Activated CD4-positive, alpha-beta T cell treated with anti-CD3 and anti-CD28 coated beads, Interleukin-2, amount 10 ng/mL, durations not matched to agents 24 days and 14 days (primary cell): ENCODE data around the gene UBXN2A. TPM values are rescaled to one million over a fixed set of nuclear protein-coding genes. Genes with fewer than 3 reads are reported as not detected.

Experiments
- DNase-seq: peaks from one replicate; pipeline ENCODE4 v3.0.0; 2022
- H3K27ac Mint-ChIP-seq: one replicate; pipeline ENCODE4 v1.8.0; 2022; ENCODE audit warnings: mild to moderate bottlenecking, mixed read lengths
- H3K27me3 Mint-ChIP-seq: one replicate; pipeline ENCODE4 v1.8.0; 2022; ENCODE audit warnings: mixed read lengths
- H3K36me3 Mint-ChIP-seq: one replicate; pipeline ENCODE4 v1.8.0; 2022; ENCODE audit warnings: low read depth, mild to moderate bottlenecking, mixed read lengths
- H3K4me1 Mint-ChIP-seq: one replicate; pipeline ENCODE4 v1.8.0; 2021; ENCODE audit warnings: mixed read lengths
- H3K4me3 Mint-ChIP-seq: one replicate; pipeline ENCODE4 v1.8.0; 2022; ENCODE audit warnings: mild to moderate bottlenecking, moderate library complexity, mixed read lengths
- H3K9me3 Mint-ChIP-seq: one replicate; pipeline ENCODE4 v1.8.0; 2021; ENCODE audit warnings: mixed read lengths
- intact Hi-C: fragments of 100-400 bp; cut with micrococcal nuclease; formaldehyde crosslinking; loops from one replicate; pipeline ENCODE4 v1.15.1; 2023
- total RNA-seq: library from RNA; stranded (reverse); gene quantifications from 2 replicates; pipeline ENCODE4 v1.2.3, GENCODE V29; 2022

UBXN2A gene, protein sequence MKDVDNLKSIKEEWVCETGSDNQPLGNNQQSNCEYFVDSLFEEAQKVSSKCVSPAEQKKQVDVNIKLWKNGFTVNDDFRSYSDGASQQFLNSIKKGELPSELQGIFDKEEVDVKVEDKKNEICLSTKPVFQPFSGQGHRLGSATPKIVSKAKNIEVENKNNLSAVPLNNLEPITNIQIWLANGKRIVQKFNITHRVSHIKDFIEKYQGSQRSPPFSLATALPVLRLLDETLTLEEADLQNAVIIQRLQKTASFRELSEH
- total RNA-seq: 11.5 and 13.1 TPM in 2 replicates

DNA sequence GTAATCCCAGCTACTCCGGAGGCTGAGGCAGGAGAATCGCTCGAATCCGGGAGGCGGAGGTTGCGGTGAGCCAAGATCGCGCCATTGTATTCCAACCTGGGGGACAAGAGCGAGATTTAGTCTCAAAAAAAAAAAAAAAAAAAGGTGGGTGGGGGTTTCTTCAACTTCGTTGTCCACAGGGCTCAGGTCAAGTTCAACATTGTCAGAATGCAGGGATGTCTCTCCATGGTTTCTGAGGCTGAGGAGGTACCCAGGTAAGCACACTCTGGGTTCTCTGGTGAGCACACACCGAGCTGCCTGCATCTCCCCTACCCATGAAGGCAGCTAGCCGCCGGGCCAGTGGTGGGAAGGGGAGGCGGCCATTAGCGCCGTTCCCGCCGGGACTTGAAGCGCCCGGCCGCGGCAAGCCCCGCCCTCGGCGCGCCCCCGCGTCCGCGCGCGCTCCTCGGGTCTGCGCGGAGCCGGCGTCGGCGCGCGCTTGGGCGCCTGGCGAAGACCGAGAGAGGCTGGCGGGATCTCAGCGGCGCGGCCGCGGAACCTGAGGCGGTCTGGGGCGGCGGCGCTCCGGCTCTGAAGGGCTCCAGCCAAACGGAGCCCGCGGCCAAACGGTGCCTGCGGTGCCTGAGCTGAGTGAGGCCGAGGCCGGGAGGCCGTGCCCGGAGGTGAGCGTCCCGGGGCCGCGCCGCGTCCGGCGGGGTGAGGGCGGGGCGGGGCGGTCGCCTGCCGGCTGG lies at the start of gene UBXN2A:
Gene UBXN2A (plus strand): TSS at position 477 of the 731 bp plus-strand sequence. CDS start 17,852 bp downstream, outside the sequence.
- peak within 1 kb of the TSS; percentile 88 for H3K27ac Mint-ChIP-seq
- no peaks in the 10 kb centered on the region for H3K9me3 Mint-ChIP-seq
- H3K4me3 Mint-ChIP-seq: peak within 1 kb of the TSS; percentile 89
- H3K27me3 Mint-ChIP-seq: peaks cover 14% of the 10 kb centered on the region
- peaks cover 20% of the 10 kb centered on the region for H3K4me1 Mint-ChIP-seq
- intact Hi-C loops: loop anchor here (1.0 to 2.0 kb wide), 4 partner anchors 13 to 145 kb away; partner anchors contain the start of genes ATAD2B, SF3B6, TP53I3 and WDCP
- peak; percentile 95 for DNase-seq
- H3K36me3 Mint-ChIP-seq: peaks cover 8% of the 10 kb centered on the region

DNA sequence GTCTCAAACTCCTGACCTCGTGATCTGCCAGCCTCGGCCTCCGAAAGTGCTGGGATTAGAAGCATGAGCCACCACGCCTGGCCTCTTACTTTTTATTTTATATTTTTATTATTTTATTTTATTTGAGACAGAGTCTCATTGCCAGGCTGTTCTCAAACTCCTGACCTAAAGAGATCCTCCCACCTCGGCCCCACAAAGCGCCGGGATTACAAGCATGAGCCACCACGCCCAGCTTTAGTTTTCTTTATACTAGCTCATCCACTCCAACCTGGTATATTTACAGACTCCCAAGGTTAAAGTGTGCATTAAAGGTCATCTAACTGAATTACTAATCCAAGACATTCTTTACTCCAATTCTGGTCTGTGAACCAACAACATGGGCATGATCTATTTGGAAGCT lies 40.1 kb upstream of the UBXN2A start:
- intact Hi-C loops: no loop called here
- Mint-ChIP-seq H3K27me3 (no peaks in the 10 kb centered on the region), H3K27ac (no peak overlapping the region), H3K9me3 (no peaks in the 10 kb centered on the region), H3K4me1 (peaks cover 4% of the 10 kb centered on the region), H3K36me3 (peaks cover 2% of the 10 kb centered on the region), H3K4me3 (no peak overlapping the region)
- no peak for DNase-seq

DNA sequence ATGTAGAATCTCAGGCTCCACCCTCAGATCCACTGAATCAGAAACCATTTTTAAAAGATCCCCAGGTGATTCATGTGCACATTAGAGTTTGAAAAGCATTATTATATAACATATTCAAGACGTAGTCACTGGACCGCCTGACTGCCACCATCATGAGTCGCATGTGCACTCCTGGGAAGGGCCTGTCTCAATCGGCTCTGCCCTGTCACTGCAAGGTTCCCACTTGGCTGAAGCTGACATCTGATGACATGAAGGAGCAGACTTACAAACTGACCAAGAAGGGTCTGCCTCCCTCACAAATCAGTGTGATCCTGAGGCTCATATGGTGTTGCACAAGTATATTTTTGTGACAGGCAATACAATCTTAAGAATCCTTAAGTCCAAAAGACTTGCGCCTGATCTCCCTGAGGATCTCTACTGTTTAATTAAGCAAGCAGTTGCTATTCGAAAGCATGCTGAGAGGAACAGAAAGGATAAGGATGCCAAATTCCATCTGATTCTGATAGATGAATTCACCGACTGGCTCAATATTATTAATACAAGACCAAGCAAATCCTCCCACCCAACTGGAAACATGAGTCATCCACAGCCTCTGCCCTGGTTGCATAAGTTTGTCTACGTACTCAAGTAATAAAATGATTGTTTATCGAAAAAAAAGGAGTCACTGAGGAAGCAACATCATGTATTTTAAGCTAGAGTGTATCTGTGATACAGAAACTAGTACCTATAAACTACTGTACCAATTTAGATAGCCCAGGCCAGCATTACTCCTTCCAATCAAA lies 39.5 kb upstream of the UBXN2A start:
- Mint-ChIP-seq H3K4me3 (no peak overlapping the region), H3K4me1 (peaks cover 4% of the 10 kb centered on the region), H3K27me3 (no peaks in the 10 kb centered on the region), H3K9me3 (no peaks in the 10 kb centered on the region), H3K27ac (no peak overlapping the region), H3K36me3 (peaks cover under 1% of the 10 kb centered on the region)
- DNase-seq: no peak
- intact Hi-C loops: no loop called here

DNA sequence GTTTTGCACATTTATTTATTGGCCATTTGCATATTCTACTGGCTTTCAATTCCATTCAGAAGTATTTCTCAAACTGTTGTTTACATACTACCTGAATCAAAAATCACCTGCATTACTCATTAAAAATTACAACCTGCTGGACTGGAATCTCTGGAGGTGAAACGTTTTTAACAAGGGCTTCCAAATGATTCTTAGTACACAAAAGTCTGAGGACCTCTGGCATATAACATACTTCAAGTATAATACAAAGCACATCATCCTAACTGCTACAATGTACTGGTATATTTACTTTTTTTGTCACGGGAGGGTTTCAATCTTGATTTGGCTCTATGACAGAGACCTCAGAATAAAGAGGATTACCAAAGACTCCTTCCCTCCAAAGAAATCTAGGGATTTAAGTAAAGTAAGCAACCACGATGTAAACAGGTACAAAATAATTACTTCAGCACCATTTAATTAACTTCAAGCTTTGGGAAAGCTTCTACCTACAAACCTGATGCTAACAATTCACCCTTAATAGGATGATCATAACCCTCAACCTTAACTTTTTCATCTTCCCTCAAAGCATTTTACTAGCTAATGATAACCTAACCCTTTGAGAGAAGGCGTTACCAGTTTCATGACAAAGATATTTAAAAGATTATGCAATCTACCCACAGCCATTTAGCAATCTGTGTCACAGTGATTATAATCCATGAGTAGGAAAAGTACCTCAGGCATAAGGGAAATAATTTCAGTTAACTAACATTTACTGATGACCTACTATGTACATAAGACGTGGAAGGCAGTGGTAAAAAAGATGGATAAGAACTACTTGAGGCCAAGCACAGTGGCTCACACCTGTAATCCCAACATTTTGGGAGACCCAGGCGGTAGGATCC lies 38.1 kb upstream of the UBXN2A start:
- Mint-ChIP-seq H3K9me3 (no peaks in the 10 kb centered on the region), H3K4me3 (no peak overlapping the region), H3K4me1 (no peaks in the 10 kb centered on the region), H3K36me3 (no peaks in the 10 kb centered on the region), H3K27me3 (no peaks in the 10 kb centered on the region), H3K27ac (no peak overlapping the region)
- DNase-seq: no peak
- intact Hi-C loops: no loop called here

DNA sequence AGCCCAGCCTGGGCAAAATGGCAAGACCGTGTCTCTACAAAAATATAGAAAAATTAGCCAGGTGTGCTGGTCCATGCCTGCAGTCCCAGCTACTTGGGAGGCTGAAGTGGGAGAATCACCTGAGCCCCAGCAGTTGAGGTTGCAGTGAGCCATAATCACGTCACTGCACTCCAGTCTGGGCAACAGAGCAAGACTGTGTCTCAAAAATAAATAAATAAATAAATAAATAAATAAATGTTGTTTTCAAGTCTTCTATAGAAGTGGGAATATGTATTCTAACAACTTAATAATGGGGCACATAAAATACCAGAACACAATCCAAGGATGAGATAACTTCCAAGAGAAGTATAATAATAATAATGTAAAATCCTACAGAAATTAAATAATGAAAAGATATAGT lies 37.2 kb upstream of the UBXN2A start:
- Mint-ChIP-seq H3K4me1 (no peaks in the 10 kb centered on the region), H3K4me3 (no peak overlapping the region), H3K27me3 (no peaks in the 10 kb centered on the region), H3K27ac (no peak overlapping the region), H3K36me3 (no peaks in the 10 kb centered on the region), H3K9me3 (no peaks in the 10 kb centered on the region)
- intact Hi-C loops: no loop called here
- DNase-seq: no peak

DNA sequence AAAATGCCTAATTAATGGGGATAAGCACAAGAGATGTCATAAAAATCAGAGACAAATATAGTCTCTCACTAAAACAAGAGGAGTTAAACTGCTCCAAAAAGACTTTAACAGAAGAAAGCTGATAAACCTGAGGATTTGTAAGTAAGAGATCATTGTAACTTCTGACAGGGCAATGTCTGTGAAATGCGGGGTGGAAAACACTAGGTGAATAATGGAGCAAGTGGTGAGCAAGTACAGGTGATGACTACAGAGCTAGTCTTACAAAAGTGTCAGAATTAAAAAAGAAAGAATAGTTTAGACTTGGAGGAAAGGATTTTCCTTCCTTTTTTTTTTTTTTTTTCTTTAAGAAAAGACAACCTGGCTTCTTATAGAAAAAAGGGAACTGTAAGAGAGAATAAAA lies 36.0 kb upstream of the UBXN2A start:
- no peaks in the 10 kb centered on the region for H3K36me3 Mint-ChIP-seq
- H3K4me1 Mint-ChIP-seq: no peaks in the 10 kb centered on the region
- no peak overlapping the region for H3K27ac Mint-ChIP-seq
- DNase-seq: no peak
- intact Hi-C loops: no loop called here
- H3K27me3 Mint-ChIP-seq: no peaks in the 10 kb centered on the region
- H3K4me3 Mint-ChIP-seq: no peak overlapping the region
- no peaks in the 10 kb centered on the region for H3K9me3 Mint-ChIP-seq

DNA sequence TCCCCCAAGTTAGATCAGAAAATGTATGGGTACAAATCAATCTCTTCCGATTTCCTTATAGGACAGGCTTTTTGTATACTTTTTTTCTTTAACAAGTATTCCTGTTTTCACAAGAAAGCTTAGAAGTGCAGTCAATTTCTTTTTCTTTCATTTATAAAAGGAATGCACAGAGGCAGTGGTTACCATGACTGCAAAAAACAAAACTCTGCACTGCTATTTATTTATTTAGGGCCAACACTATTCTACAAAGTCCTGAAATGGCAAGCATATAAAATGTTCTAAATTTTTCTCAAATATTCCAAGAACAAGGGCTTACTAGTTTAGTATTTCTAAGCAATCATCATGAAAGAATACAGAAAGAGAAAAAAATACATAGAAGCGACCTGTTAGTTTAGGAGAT lies 35.6 kb upstream of the UBXN2A start:
- no peak overlapping the region for H3K27ac Mint-ChIP-seq
- no peak overlapping the region for H3K4me3 Mint-ChIP-seq
- H3K27me3 Mint-ChIP-seq: no peaks in the 10 kb centered on the region
- no peak for DNase-seq
- intact Hi-C loops: no loop called here
- H3K36me3 Mint-ChIP-seq: peaks cover 1% of the 10 kb centered on the region
- H3K9me3 Mint-ChIP-seq: no peaks in the 10 kb centered on the region
- H3K4me1 Mint-ChIP-seq: no peaks in the 10 kb centered on the region

DNA sequence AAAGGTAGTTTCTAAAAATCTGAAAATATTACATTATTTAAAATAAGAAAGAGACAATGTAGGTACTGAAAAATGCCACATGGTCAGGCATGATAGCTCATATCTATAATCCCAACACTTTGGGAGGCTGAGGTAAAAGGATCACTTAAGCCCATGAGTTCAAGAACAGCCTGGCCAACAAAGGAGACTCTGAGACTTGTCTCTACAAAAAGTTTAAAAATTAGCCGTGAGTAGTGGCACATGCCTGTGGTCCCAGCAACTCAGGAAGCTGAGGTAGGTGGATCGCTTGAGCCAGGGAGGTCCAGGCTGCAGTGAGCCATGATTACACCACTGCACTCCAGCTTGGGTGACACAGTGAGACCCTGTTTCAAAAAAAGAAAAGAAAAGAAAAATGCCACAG lies 35.1 kb upstream of the UBXN2A start:
- Mint-ChIP-seq H3K36me3 (peaks cover 1% of the 10 kb centered on the region), H3K9me3 (no peaks in the 10 kb centered on the region), H3K4me1 (no peaks in the 10 kb centered on the region), H3K4me3 (no peak overlapping the region), H3K27me3 (no peaks in the 10 kb centered on the region), H3K27ac (no peak overlapping the region)
- intact Hi-C loops: no loop called here
- no peak for DNase-seq

DNA sequence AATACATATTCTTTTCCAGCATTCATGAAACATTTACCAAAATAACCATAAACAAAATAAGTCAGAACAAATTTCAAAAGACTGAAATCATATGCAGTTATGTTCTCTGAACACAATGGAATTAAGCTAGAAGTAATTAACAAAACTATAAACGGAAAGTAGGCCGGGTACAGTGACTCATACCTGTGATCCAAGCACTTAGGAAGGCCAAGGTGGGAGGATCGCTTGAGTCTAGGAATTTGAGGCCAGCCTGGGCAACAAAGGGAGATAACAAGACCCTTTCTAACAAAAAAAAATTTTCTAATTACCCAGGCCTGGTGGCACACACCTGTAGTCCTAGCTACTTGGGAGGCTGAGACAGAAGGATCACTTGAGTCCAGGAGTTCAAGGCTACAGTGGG lies 28.2 kb upstream of the UBXN2A start:
- intact Hi-C loops: no loop called here
- H3K27me3 Mint-ChIP-seq: no peaks in the 10 kb centered on the region
- DNase-seq: no peak
- peaks cover 21% of the 10 kb centered on the region for H3K4me1 Mint-ChIP-seq
- H3K36me3 Mint-ChIP-seq: peaks cover 7% of the 10 kb centered on the region
- H3K4me3 Mint-ChIP-seq: no peak overlapping the region
- no peak overlapping the region for H3K27ac Mint-ChIP-seq
- no peaks in the 10 kb centered on the region for H3K9me3 Mint-ChIP-seq

DNA sequence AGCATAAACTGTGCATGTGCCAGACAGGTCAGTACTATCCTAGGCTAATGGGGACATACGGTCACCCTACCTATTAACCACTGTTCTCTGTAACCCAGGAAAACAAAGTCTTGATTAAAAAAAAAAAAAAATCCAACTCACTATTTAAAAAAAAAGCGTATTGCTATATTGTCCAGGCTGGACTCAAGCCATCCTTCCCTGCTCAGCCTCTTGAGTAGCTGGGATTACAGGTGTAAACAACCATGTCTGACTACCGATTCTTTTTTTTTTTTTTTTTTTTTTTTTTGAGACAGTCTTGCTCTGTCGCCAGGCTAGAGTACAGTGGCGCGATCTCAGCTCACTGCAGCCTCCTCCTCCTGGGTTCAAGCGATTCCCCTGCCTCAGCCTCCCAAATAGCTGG lies 24.9 kb upstream of the UBXN2A start:
- DNase-seq: no peak
- no peak overlapping the region for H3K4me3 Mint-ChIP-seq
- peaks cover 6% of the 10 kb centered on the region for H3K36me3 Mint-ChIP-seq
- H3K4me1 Mint-ChIP-seq: peaks cover 28% of the 10 kb centered on the region
- H3K9me3 Mint-ChIP-seq: no peaks in the 10 kb centered on the region
- intact Hi-C loops: no loop called here
- no peak overlapping the region for H3K27ac Mint-ChIP-seq
- no peaks in the 10 kb centered on the region for H3K27me3 Mint-ChIP-seq

DNA sequence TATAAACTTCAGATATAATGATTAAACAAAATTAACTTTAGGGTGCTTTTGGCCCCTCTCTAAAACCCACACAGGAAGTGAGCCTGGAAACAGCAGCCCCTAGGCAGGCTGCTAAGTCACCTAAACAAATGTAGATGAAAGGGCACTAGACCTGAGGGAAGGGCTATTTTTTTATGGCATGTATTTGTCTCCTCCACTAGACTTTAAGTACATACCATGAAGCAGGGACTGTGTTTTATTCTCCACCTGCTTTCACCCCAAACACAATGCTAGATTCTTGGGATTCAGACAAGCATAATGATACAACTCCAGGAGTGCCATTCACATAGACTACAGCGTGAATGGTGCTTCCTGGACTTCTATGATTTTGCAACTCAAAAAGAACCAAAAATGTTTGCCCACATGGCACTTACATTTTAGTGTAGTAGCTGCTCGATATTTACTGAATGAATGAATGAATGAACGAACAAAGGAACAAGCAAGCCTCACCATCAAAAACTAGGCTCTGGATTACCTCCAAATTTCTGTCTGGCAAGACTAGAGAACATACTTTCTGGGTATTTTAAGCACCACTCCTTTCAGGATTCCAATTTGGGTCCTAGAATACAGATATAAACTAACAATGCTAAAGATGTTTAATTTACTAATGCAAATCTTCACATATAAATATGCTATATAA lies 23.4 kb upstream of the UBXN2A start:
- intact Hi-C loops: no loop called here
- Mint-ChIP-seq H3K27ac (no peak overlapping the region), H3K4me1 (peaks cover 28% of the 10 kb centered on the region), H3K4me3 (no peak overlapping the region), H3K9me3 (no peaks in the 10 kb centered on the region), H3K36me3 (peaks cover 3% of the 10 kb centered on the region), H3K27me3 (no peaks in the 10 kb centered on the region)
- DNase-seq: no peak

DNA sequence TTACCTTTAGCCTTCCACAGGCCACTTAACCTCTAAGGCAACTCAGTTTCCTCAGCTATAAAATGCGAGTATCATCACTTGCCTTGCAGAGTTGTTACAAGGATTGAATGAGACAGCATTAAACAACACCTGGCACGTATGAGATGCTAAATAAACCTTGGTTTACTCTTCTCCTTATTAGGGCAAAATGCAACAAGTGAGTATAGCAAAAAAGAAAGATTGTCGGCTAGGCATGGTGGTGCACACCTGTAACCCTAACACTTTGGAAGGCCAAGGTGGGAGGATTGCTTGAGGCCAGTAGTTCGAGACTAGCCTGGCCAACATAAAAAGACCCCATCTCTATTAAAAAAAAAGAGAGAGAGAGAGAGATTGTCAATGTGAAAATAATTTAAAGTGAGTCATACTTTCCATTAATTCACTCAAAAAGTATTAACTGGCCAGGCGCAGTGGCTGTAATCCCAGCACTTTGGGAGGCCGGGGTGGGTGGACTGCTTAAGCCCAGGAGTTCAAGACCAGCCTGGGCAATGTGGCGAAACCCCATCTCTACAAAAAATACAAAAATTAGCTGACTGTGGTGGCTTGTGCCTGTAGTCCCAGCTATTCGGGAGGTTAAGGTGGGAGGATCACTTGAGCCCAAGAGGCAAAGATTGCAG lies 21.3 kb upstream of the UBXN2A start:
- Mint-ChIP-seq H3K9me3 (no peaks in the 10 kb centered on the region), H3K27ac (no peak overlapping the region), H3K36me3 (peaks cover 1% of the 10 kb centered on the region), H3K4me3 (no peak overlapping the region), H3K4me1 (peaks cover 27% of the 10 kb centered on the region), H3K27me3 (no peaks in the 10 kb centered on the region)
- intact Hi-C loops: no loop called here
- DNase-seq: no peak
